ENCODE results near the gene MAP2K3. TPM values are rescaled to one million over a fixed set of nuclear protein-coding genes. Genes with fewer than 3 reads are reported as not detected.

The MAP2K3 gene
- total RNA-seq, 1 donor from 2014 or later: 38.0 TPM

- H3K27me3 Mint-ChIP-seq (ENCODE audit: unreplicated experiment): peaks cover 12% of the 10 kb centered on the region
- H3K27ac Mint-ChIP-seq (ENCODE audit: unreplicated experiment): peak overlapping the region; percentile 77
- peaks cover 28% of the 10 kb centered on the region for H3K4me1 Mint-ChIP-seq (ENCODE audit: low read depth, unreplicated experiment)
- H3K36me3 Mint-ChIP-seq (ENCODE audit: unreplicated experiment): no peaks in the 10 kb centered on the region
- DNase-seq: no peak
- peak overlapping the region; percentile 91 for H3K4me3 Mint-ChIP-seq (ENCODE audit: unreplicated experiment)
- TF ChIP-seq CTCF (IDR thresholded peaks at IDR 0.05; ENCODE audit: partially characterized antibody, unreplicated experiment): no peak
- peaks cover 18% of the 10 kb centered on the region for H3K9me3 Mint-ChIP-seq (ENCODE audit: unreplicated experiment)
Observed at GRCh38 chr17:21286066-21286770, 1.7 kb downstream of the MAP2K3 start.

GRCh38 chr17:21286909-21287702 is 2.6 kb downstream of the MAP2K3 start:
- Mint-ChIP-seq H3K27me3 (ENCODE audit: unreplicated experiment) (peaks cover 12% of the 10 kb centered on the region), H3K4me3 (ENCODE audit: unreplicated experiment) (peak overlapping the region; percentile 91), H3K9me3 (ENCODE audit: unreplicated experiment) (peaks cover 18% of the 10 kb centered on the region), H3K36me3 (ENCODE audit: unreplicated experiment) (peaks cover under 1% of the 10 kb centered on the region), H3K4me1 (ENCODE audit: low read depth, unreplicated experiment) (peaks cover 25% of the 10 kb centered on the region), H3K27ac (ENCODE audit: unreplicated experiment) (no peak overlapping the region)
- DNase-seq: no peak
- TF ChIP-seq CTCF (IDR thresholded peaks at IDR 0.05; ENCODE audit: partially characterized antibody, unreplicated experiment): no peak

GRCh38 chr17:21287703-21288449 is 3.4 kb downstream of the MAP2K3 start:
- peaks cover 4% of the 10 kb centered on the region for H3K36me3 Mint-ChIP-seq (ENCODE audit: unreplicated experiment)
- H3K27me3 Mint-ChIP-seq (ENCODE audit: unreplicated experiment): peaks cover 12% of the 10 kb centered on the region
- peak overlapping the region; percentile 49 for H3K4me3 Mint-ChIP-seq (ENCODE audit: unreplicated experiment)
- TF ChIP-seq CTCF (IDR thresholded peaks at IDR 0.05; ENCODE audit: partially characterized antibody, unreplicated experiment): no peak
- peaks cover 21% of the 10 kb centered on the region for H3K4me1 Mint-ChIP-seq (ENCODE audit: low read depth, unreplicated experiment)
- peaks cover 17% of the 10 kb centered on the region for H3K9me3 Mint-ChIP-seq (ENCODE audit: unreplicated experiment)
- DNase-seq: no peak
- no peak overlapping the region for H3K27ac Mint-ChIP-seq (ENCODE audit: unreplicated experiment)

GRCh38 chr17:21288571-21289017 is 4.1 kb downstream of the MAP2K3 start:
- Mint-ChIP-seq H3K4me1 (ENCODE audit: low read depth, unreplicated experiment) (peaks cover 20% of the 10 kb centered on the region), H3K9me3 (ENCODE audit: unreplicated experiment) (peaks cover 16% of the 10 kb centered on the region), H3K27ac (ENCODE audit: unreplicated experiment) (no peak overlapping the region), H3K27me3 (ENCODE audit: unreplicated experiment) (peaks cover 9% of the 10 kb centered on the region), H3K4me3 (ENCODE audit: unreplicated experiment) (peak overlapping the region; percentile 49), H3K36me3 (ENCODE audit: unreplicated experiment) (peaks cover 4% of the 10 kb centered on the region)
- no peak for TF ChIP-seq CTCF (IDR thresholded peaks at IDR 0.05; ENCODE audit: partially characterized antibody, unreplicated experiment)
- no peak for DNase-seq

Data from glutamatergic neuron (in vitro differentiated cells).